D721Med (cell line): ENCODE results near the gene PRUNE2.
"Not testable (repeated sequence)": the region's sequence is repeated elsewhere in the genome, so short reads cannot be mapped to it uniquely, and the experiment has no call there.

Source experiments
- DNase-seq: peaks from one replicate; pipeline ENCODE4 v3.0.0; 2011; ENCODE audit warnings: low spot score; ENCODE audit not compliant: insufficient read length
- FAIRE-seq: peaks from 2 replicates; lab custom pipeline; 2011; peaks lifted over from hg19 to GRCh38; lab: Jason Lieb, UNC
- CTCF ChIP-seq: IDR thresholded peaks from 2 replicates; pipeline ENCODE4 v1.5.1; 2012; ENCODE audit warnings: mild to moderate bottlenecking, control low read depth; ENCODE audit not compliant: insufficient read depth; ENCODE audit errors: missing control alignments

PRUNE2 gene

DNA sequence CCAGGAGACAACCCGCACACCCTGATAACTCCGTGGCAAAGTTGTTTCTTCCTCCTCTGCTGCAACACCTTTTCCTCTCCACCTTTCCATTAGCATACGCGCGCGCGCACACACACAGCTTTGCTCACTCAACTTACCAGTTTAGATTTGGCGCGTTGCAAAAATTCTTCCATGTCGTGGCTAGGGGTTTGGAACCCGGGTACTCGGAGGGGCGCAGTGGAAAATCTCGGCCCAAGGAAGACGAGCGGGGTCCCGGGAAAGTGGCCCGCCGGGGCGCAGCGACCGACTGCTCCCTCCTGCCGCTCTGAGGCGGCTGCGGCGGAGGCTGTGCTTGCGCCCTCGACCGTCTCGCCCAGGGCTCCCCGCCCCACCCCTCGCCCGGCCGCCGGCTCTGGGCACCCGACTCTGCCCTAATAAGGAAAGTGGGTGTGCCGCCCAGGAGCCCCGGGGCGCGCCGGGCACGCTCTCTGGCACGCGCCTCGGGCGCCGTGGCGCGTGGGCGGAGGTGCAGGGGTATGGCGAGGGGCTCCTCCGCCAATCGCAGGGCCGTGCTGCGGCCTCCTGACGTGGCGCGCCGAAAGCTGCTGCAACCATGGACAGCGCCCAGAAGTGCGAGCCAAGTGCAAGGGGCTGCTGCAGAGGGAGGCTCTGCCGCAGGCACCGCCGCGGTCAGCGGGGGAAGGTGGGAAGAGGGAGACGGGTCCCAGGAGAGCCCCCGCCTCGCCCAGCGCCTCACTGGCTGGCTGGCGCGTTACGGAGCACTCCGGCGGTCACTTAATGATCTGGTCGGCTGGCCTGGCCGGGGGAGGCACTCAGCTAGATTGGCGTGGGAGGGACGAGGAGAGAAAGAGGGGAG is at the start of gene PRUNE2:
PRUNE2 (minus strand) TSS at position 324 of the 856 bp plus-strand sequence; CDS start at position 173, 151 bp downstream.
- DNase-seq (no peak), FAIRE-seq (no peak)
- TF ChIP-seq CTCF: no peak

DNA sequence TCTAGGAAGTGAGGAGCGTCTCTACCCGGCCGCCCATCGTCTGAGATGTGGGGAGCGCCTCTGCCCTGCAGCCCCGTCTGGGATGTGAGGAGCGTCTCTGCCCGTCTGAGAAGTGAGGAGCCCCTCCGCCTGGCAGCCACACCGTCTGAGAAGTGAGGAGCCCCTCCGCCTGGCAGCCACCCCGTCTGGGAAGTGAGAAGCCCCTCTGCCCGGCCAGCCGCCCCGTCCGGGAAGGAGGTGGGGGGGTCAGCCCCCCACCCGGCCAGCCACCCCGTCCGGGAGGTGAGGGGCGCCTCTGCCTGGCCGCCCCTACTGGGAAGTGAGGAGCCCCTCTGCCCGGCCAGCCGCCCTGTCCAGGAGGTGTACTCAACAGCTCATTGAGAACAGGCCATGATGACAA is 49.5 kb upstream of the PRUNE2 start:
- FAIRE-seq, DNase-seq: not testable (repeated sequence)

DNA sequence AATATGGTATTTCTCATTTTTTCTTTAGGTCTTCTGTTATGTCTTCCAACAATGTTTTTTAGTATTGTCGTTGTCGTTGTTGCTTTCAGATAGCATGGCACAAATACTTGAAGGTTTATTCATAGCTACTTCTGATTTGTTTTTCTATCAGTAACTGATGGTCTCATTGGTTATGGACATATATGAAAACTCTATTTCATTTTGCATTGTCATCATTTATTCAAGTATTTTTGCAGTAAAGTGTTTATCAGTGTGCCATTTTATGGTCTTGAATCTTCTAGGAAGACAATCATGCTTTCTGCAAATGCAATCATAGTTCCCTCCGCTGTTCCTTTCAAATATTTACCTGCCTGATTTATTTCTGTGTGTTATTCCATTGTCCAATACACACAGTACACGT is 44.0 kb upstream of the PRUNE2 start:
- DNase-seq: no peak
- TF ChIP-seq CTCF: no peak
- FAIRE-seq: no peak

GRCh38 chr9:76944011-76944410 is 38.1 kb upstream of the PRUNE2 start:
- no peak for TF ChIP-seq CTCF
- FAIRE-seq: no peak
- no peak for DNase-seq

DNA sequence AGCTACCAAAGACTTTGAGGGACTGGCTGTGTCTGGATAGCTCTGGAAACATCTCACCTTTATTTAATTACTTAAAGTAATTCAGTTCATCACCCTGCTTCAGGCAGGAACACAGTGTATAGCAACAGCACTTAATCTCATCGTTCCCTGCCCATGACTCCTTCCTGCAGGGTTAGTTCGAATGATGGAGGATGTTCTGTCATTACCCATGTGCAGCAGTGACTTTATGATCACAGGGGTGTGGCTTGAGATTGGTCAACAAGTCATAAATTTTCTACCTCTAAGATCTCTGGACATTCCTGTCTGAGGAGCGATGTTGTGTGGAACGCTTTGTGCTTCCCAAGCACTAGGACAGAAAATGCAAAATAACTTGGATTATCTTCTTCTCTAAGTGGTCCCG is 37.1 kb upstream of the PRUNE2 start:
- no peak for DNase-seq
- no peak for TF ChIP-seq CTCF
- no peak for FAIRE-seq

DNA sequence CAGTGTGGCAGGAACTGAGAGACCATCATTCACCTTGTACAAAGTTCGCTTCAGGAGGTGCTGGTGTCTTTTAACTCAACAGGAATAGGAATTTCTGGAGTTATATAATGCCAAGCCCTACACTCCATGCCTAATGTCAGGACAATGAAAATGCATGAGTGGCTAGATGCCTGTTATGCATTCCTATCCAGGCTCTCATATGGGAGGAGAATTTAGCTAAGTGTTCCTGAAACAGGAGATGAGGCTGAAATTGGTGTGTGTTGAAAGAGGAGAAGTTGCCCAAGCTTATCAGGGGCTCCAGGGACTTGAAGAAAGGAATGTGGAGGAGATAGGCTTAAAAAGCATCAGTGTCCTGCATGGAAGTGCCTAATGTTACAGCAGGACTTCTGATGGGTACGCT is 26.8 kb upstream of the PRUNE2 start:
- no peak for TF ChIP-seq CTCF
- FAIRE-seq: no peak
- no peak for DNase-seq

- no peak for FAIRE-seq
- DNase-seq: no peak
- TF ChIP-seq CTCF: no peak
Measured at GRCh38 chr9:76932265-76932664, 26.4 kb upstream of the PRUNE2 start.
